Ishikawa (cell line): ENCODE measurements around the gene PKP1.

Source experiments
- CEBPB ChIP-seq: IDR thresholded peaks from 2 replicates; pipeline ENCODE4 v1.6.1; 2012
- CREB1 ChIP-seq: IDR thresholded peaks from 2 replicates; pipeline ENCODE4 v1.6.1; 2012; ENCODE audit warnings: low read depth
- EGR1 ChIP-seq: IDR thresholded peaks from 2 replicates; pipeline ENCODE4 v1.6.1; 2012
- EP300 ChIP-seq: IDR thresholded peaks from 2 replicates; pipeline ENCODE4 v1.6.1; 2012; ENCODE audit warnings: borderline replicate concordance
- FOXM1 ChIP-seq: IDR thresholded peaks from 2 replicates; pipeline ENCODE4 v1.6.1; 2012; ENCODE audit warnings: low read depth, borderline replicate concordance
- MAX ChIP-seq: IDR thresholded peaks from 2 replicates; pipeline ENCODE4 v1.6.1; 2012
- NFIC ChIP-seq: IDR thresholded peaks from 2 replicates; pipeline ENCODE4 v1.6.1; 2012
- RAD21 ChIP-seq: IDR thresholded peaks from 2 replicates; pipeline ENCODE4 v1.6.1; 2012; ENCODE audit warnings: low read depth
- TAF1 ChIP-seq: IDR thresholded peaks from 2 replicates; pipeline ENCODE4 v1.6.1; 2012; ENCODE audit warnings: low read depth, mild to moderate bottlenecking
- TCF12 ChIP-seq: IDR thresholded peaks from 2 replicates; pipeline ENCODE4 v1.6.1; 2012; ENCODE audit warnings: low read depth
- TEAD4 ChIP-seq: IDR thresholded peaks from 2 replicates; pipeline ENCODE4 v1.6.1; 2012
- YY1 ChIP-seq: IDR thresholded peaks from 2 replicates; pipeline ENCODE4 v1.6.1; 2012; ENCODE audit warnings: low read depth
- ZBTB7A ChIP-seq: IDR thresholded peaks from 2 replicates; pipeline ENCODE4 v1.6.1; 2012; ENCODE audit warnings: low read depth
- TF ChIP-seq, protein P1 (sequence below): IDR thresholded peaks from 2 replicates; pipeline ENCODE4 v1.6.1; 2012
- TF ChIP-seq, protein P2 (sequence below): IDR thresholded peaks from 2 replicates; pipeline ENCODE4 v1.6.1; 2012; ENCODE audit warnings: low read depth, mild to moderate bottlenecking

PKP1 gene

GRCh38 chr1:201269281-201269680 lies 14.0 kb upstream of the PKP1 start:
- TF ChIP-seq CREB1 (no peak), YY1 (no peak), TEAD4 (no peak), RAD21 (no peak), MAX (no peak), CEBPB (no peak), ZBTB7A (no peak), EP300 (no peak), TAF1 (no peak), EGR1 (no peak), NFIC (no peak), FOXM1 (no peak), TCF12 (no peak)
- TF ChIP-seq, protein P1, sequence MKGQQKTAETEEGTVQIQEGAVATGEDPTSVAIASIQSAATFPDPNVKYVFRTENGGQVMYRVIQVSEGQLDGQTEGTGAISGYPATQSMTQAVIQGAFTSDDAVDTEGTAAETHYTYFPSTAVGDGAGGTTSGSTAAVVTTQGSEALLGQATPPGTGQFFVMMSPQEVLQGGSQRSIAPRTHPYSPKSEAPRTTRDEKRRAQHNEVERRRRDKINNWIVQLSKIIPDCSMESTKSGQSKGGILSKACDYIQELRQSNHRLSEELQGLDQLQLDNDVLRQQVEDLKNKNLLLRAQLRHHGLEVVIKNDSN = no peak
- TF ChIP-seq, protein P2, sequence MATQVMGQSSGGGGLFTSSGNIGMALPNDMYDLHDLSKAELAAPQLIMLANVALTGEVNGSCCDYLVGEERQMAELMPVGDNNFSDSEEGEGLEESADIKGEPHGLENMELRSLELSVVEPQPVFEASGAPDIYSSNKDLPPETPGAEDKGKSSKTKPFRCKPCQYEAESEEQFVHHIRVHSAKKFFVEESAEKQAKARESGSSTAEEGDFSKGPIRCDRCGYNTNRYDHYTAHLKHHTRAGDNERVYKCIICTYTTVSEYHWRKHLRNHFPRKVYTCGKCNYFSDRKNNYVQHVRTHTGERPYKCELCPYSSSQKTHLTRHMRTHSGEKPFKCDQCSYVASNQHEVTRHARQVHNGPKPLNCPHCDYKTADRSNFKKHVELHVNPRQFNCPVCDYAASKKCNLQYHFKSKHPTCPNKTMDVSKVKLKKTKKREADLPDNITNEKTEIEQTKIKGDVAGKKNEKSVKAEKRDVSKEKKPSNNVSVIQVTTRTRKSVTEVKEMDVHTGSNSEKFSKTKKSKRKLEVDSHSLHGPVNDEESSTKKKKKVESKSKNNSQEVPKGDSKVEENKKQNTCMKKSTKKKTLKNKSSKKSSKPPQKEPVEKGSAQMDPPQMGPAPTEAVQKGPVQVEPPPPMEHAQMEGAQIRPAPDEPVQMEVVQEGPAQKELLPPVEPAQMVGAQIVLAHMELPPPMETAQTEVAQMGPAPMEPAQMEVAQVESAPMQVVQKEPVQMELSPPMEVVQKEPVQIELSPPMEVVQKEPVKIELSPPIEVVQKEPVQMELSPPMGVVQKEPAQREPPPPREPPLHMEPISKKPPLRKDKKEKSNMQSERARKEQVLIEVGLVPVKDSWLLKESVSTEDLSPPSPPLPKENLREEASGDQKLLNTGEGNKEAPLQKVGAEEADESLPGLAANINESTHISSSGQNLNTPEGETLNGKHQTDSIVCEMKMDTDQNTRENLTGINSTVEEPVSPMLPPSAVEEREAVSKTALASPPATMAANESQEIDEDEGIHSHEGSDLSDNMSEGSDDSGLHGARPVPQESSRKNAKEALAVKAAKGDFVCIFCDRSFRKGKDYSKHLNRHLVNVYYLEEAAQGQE = no peak

GRCh38 chr1:201269900-201270410 lies 13.4 kb upstream of the PKP1 start:
- TF ChIP-seq EGR1 (no peak), CEBPB (no peak), NFIC (no peak), FOXM1 (no peak), TCF12 (no peak)

- TF ChIP-seq RAD21 (no peak), YY1 (no peak)
- TF ChIP-seq, protein P2 = no peak
Measured at GRCh38 chr1:201270616-201271390, 12.5 kb upstream of the PKP1 start.

DNA sequence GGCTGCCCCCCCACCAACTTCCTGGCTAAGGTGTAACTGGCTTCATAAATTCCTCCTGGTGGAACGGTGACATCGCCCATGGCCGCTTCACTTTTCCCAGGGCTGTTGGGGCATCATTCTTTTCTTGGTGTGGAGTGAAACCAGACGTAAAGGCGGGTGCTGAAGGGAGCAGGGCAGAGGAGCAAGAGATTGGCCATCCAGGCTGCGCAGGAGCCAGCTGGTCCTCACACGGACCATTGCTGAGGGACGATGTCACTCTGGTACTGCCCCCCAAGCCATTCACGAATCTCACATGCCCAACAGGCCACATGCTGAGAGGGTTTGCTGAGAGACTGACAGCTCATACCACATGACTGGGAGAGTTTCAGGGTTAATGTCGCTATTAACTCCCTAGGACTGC lies 10.5 kb upstream of the PKP1 start:
- TF ChIP-seq EP300 = peak; percentile 38; the same call in 1 of the 2 replicates
- 0 out of 2 replicates have a peak, but pooled peaks have one; percentile 15 for TF ChIP-seq TEAD4
- TF ChIP-seq CREB1 = no peak
- TF ChIP-seq TCF12 = 0 out of 2 replicates have a peak, but pooled peaks have one; percentile 37
- TF ChIP-seq, protein P1 = peak; percentile 64
- TF ChIP-seq ZBTB7A = no peak
- TF ChIP-seq MAX = peak; percentile 62
- TF ChIP-seq YY1 = no peak
- TF ChIP-seq, protein P2 = no peak
